Measurements from ENCODE around the gene ACTN1.

DNA sequence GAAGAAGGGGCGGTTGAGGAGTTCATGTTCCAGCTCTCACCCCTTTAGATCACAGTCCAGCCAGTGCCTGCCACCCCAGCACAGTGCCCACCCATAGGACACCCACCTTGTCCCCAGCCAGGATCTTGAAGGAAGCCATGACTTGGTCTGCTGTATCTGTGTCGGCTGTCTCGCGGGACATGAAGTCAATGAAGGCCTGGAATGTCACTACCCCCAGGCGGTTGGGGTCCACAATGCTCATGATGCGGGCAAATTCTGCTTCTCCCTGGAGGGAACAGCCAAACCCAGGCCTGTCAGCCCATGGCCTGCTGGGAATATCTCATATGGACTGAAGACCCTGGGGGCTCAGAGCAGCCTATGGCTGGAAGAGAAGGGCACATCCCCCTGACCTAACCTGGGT is 102.1 kb downstream of the ACTN1 start:
- no peak for TF ChIP-seq POLR2A (IDR thresholded peaks at IDR 0.05)
- TF ChIP-seq, protein P1, sequence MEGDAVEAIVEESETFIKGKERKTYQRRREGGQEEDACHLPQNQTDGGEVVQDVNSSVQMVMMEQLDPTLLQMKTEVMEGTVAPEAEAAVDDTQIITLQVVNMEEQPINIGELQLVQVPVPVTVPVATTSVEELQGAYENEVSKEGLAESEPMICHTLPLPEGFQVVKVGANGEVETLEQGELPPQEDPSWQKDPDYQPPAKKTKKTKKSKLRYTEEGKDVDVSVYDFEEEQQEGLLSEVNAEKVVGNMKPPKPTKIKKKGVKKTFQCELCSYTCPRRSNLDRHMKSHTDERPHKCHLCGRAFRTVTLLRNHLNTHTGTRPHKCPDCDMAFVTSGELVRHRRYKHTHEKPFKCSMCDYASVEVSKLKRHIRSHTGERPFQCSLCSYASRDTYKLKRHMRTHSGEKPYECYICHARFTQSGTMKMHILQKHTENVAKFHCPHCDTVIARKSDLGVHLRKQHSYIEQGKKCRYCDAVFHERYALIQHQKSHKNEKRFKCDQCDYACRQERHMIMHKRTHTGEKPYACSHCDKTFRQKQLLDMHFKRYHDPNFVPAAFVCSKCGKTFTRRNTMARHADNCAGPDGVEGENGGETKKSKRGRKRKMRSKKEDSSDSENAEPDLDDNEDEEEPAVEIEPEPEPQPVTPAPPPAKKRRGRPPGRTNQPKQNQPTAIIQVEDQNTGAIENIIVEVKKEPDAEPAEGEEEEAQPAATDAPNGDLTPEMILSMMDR (IDR thresholded peaks at IDR 0.05), result no peak
